ENCODE results near the gene DDX19B. TPM values are rescaled to one million over a fixed set of nuclear protein-coding genes. Genes with fewer than 3 reads are reported as not detected.
"Not testable (repeated sequence)": the region's sequence is repeated elsewhere in the genome, so short reads cannot be mapped to it uniquely, and the experiment has no call there.

Gene DDX19B
- total RNA-seq, 1 donor from 2014 or later = 25.7 TPM

DNA sequence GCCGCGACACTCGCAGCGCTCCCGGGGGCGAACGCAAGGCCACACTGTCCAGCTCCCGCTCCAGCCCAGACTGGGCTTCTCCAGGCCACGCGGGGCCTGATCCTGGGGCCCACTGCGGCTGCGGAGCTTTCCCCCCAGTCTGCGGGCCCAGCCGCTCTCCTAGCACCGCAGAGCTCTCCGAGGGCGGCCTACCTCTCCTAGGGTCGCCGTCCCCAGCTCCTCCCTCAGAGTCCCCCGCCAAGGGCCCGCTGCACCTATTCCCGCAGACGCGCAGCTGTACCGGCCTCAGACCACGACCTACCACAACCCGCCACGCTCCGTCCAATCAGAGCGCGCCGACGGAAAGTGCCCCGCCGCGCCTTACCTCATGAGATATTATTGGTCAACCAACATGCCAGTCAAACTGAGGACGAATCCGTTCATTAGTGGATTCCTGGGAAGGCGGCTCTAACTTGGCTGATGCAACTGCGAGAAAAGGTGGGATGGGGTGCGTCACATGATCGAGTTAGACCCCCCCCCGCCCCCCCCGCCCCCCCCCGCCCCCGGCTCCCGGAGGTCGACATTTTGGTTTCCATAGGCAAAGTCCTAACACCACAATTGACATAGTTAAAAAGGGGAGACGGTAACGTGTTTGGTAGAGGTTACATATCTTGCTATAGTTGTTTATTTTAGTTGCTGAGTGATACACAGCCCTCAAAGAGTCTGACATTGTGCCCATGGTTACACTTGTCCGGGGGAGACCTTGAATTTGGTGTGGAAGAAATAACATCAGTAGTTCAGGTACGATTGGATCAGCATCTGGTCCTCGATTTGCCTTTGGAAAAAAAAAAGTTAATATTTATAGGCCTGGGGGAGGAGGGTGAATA is 9.5 kb upstream of the DDX19B start, which contains the start of gene AARS1:
Gene AARS1, minus strand, starts transcription at position 278 of the 866 bp plus-strand sequence. CDS start 6,743 bp downstream, outside the sequence.
- H3K79me2 ChIP-seq (ENCODE audit: insufficient read depth, low read length) = peaks cover 46% of the 10 kb centered on the region
- no peak for TF ChIP-seq EZH2 (IDR thresholded peaks at IDR 0.05; ENCODE audit: insufficient read depth, low read length)
- no peak for TF ChIP-seq CTCF (IDR thresholded peaks at IDR 0.05; ENCODE audit: insufficient read depth, low read depth, low read length)
- peaks cover 23% of the 10 kb centered on the region for H4K20me1 ChIP-seq (ENCODE audit: insufficient read depth, low read length)
- H3K9ac ChIP-seq (ENCODE audit: low read length) = peak within 1 kb of the TSS; percentile 96
- no peaks in the 10 kb centered on the region for H3K9me3 ChIP-seq (ENCODE audit: insufficient read depth, low read depth, low read length)
- Mint-ChIP-seq H3K4me3 (ENCODE audit: unreplicated experiment) (peak within 1 kb of the TSS; percentile 98), H3K9me3 (ENCODE audit: unreplicated experiment) (no peaks in the 10 kb centered on the region), H3K27me3 (ENCODE audit: low read depth, unreplicated experiment) (no peaks in the 10 kb centered on the region), H3K27ac (ENCODE audit: unreplicated experiment) (peak within 1 kb of the TSS; percentile 100), H3K36me3 (ENCODE audit: low read depth, unreplicated experiment) (peaks cover 2% of the 10 kb centered on the region), H3K4me1 (ENCODE audit: low read depth, unreplicated experiment) (peaks cover 6% of the 10 kb centered on the region)
- peak within 1 kb of the TSS; percentile 72 for H3K4me3 ChIP-seq (ENCODE audit: insufficient read depth, low read depth, low read length)
- DNase-seq (ENCODE audit: low read depth) (peak; percentile 100), FAIRE-seq (no peak)
- peaks cover 4% of the 10 kb centered on the region for H3K4me1 ChIP-seq (ENCODE audit: insufficient read depth, low read length)
- peak within 1 kb of the TSS; percentile 94 for H3K27ac ChIP-seq (ENCODE audit: low read depth, low read length)
- H2AFZ ChIP-seq (ENCODE audit: low read depth, low read length) = peak within 1 kb of the TSS; percentile 83
- H3K36me3 ChIP-seq (ENCODE audit: insufficient read depth, low read length) = no peaks in the 10 kb centered on the region
- H3K27me3 ChIP-seq (ENCODE audit: insufficient read depth, low read length) = no peaks in the 10 kb centered on the region
- peak within 1 kb of the TSS; percentile 83 for H3K4me2 ChIP-seq (ENCODE audit: low read length)

- no peak overlapping the region for H2AFZ ChIP-seq (ENCODE audit: low read depth, low read length)
- peaks cover 2% of the 10 kb centered on the region for H3K36me3 Mint-ChIP-seq (ENCODE audit: low read depth, unreplicated experiment)
- H3K4me1 ChIP-seq (ENCODE audit: insufficient read depth, low read length) = peaks cover 4% of the 10 kb centered on the region
- no peak for TF ChIP-seq CTCF (IDR thresholded peaks at IDR 0.05; ENCODE audit: insufficient read depth, low read depth, low read length)
- no peak for TF ChIP-seq EZH2 (IDR thresholded peaks at IDR 0.05; ENCODE audit: insufficient read depth, low read length)
- peak overlapping the region; percentile 95 for H3K27ac Mint-ChIP-seq (ENCODE audit: unreplicated experiment)
- H3K4me3 Mint-ChIP-seq (ENCODE audit: unreplicated experiment) = no peak overlapping the region
- no peak overlapping the region for H3K4me2 ChIP-seq (ENCODE audit: low read length)
- H3K27ac ChIP-seq (ENCODE audit: low read depth, low read length) = no peak overlapping the region
- no peaks in the 10 kb centered on the region for H3K9me3 Mint-ChIP-seq (ENCODE audit: unreplicated experiment)
- DNase-seq (ENCODE audit: low read depth) (no peak), FAIRE-seq (no peak)
- H4K20me1 ChIP-seq (ENCODE audit: insufficient read depth, low read length) = peaks cover 10% of the 10 kb centered on the region
- no peaks in the 10 kb centered on the region for H3K27me3 ChIP-seq (ENCODE audit: insufficient read depth, low read length)
- no peaks in the 10 kb centered on the region for H3K36me3 ChIP-seq (ENCODE audit: insufficient read depth, low read length)
- H3K4me1 Mint-ChIP-seq (ENCODE audit: low read depth, unreplicated experiment) = peaks cover 4% of the 10 kb centered on the region
- H3K79me2 ChIP-seq (ENCODE audit: insufficient read depth, low read length) = peaks cover 30% of the 10 kb centered on the region
- H3K4me3 ChIP-seq (ENCODE audit: insufficient read depth, low read depth, low read length) = no peak overlapping the region
- no peaks in the 10 kb centered on the region for H3K9me3 ChIP-seq (ENCODE audit: insufficient read depth, low read depth, low read length)
- H3K9ac ChIP-seq (ENCODE audit: low read length) = no peak overlapping the region
- no peaks in the 10 kb centered on the region for H3K27me3 Mint-ChIP-seq (ENCODE audit: low read depth, unreplicated experiment)
Observed at GRCh38 chr16:70290949-70291519, 8.0 kb upstream of the DDX19B start.

- H2AFZ ChIP-seq (ENCODE audit: low read depth, low read length); H3K9me3 Mint-ChIP-seq (ENCODE audit: unreplicated experiment); H3K4me3 Mint-ChIP-seq (ENCODE audit: unreplicated experiment); H3K9me3 ChIP-seq (ENCODE audit: insufficient read depth, low read depth, low read length); DNase-seq (ENCODE audit: low read depth); H3K36me3 ChIP-seq (ENCODE audit: insufficient read depth, low read length); H3K4me1 ChIP-seq (ENCODE audit: insufficient read depth, low read length); H3K9ac ChIP-seq (ENCODE audit: low read length); H3K27me3 Mint-ChIP-seq (ENCODE audit: low read depth, unreplicated experiment); H3K4me1 Mint-ChIP-seq (ENCODE audit: low read depth, unreplicated experiment); H3K27ac Mint-ChIP-seq (ENCODE audit: unreplicated experiment); FAIRE-seq; H4K20me1 ChIP-seq (ENCODE audit: insufficient read depth, low read length); H3K27ac ChIP-seq (ENCODE audit: low read depth, low read length); H3K4me3 ChIP-seq (ENCODE audit: insufficient read depth, low read depth, low read length); H3K4me2 ChIP-seq (ENCODE audit: low read length); H3K36me3 Mint-ChIP-seq (ENCODE audit: low read depth, unreplicated experiment); H3K27me3 ChIP-seq (ENCODE audit: insufficient read depth, low read length): not testable (repeated sequence)
- H3K79me2 ChIP-seq (ENCODE audit: insufficient read depth, low read length) = peaks cover 22% of the 10 kb centered on the region
Observed at GRCh38 chr16:70292148-70292547, 6.8 kb upstream of the DDX19B start.

Measured in astrocyte (in vitro differentiated cells and primary cell).